HEK293 (cell line): ENCODE data around the gene CD82.

Source experiments
- CTCF ChIA-PET: fragments of 350-600 bp; formaldehyde crosslinking; extraction: SDS; loops from one replicate; lab custom pipeline; 2021; ENCODE audit warnings: antibody characterized with exemption; lab: Yijun Ruan, JAX
- POLR2A ChIA-PET: fragments of 300-600 bp; formaldehyde crosslinking; extraction: SDS; loops from one replicate; lab custom pipeline; 2020; ENCODE audit warnings: antibody characterized with exemption, inconsistent platforms; lab: Yijun Ruan, JAX
- H3K27ac ChIP-seq: fragments of 200-500 bp; sonication (Bioruptor generic); 2 replicates; pipeline ENCODE4 v1.5.1; 2014; ENCODE audit warnings: low read depth, low read length, control low read depth, inconsistent platforms; ENCODE audit errors: extremely low read depth
- H3K36me3 ChIP-seq, 2 experiments: fragments of 200-500 bp in 1 of 2; sonication (Bioruptor generic) in 1 of 2; 1 replicate in 1 of 2; 2 replicates in 1 of 2; pipeline ENCODE4 v1.5.1; 2014 to 2017; ENCODE audit warnings: inconsistent platforms in 2 of 2, low read length in 2 of 2; ENCODE audit not compliant: control insufficient read depth in 2 of 2, insufficient read depth in 1 of 2
- H3K4me1 ChIP-seq: fragments of 200-500 bp; sonication (Bioruptor generic); 2 replicates; pipeline ENCODE4 v1.5.1; 2014; ENCODE audit warnings: mild to moderate bottlenecking, low read length, inconsistent platforms; ENCODE audit not compliant: control insufficient read depth, insufficient read depth
- H3K4me3 ChIP-seq: 2 replicates; pipeline ENCODE4 v1.5.1; 2011; ENCODE audit warnings: low read depth, mild to moderate bottlenecking, control low read depth, low read length, moderate library complexity
- H3K9me3 ChIP-seq: fragments of 200-500 bp; sonication (Bioruptor generic); 2 replicates; pipeline ENCODE4 v1.5.1; 2014; ENCODE audit warnings: low read depth, low read length, inconsistent platforms; ENCODE audit not compliant: control insufficient read depth, insufficient read depth
- KLF1 ChIP-seq: fragments of 450-650 bp; formaldehyde crosslinking; IDR thresholded peaks from 2 replicates; pipeline ENCODE4 v1.5.1; 2016; ENCODE audit warnings: missing biosample characterization, missing genetic modification characterization
- KLF10 ChIP-seq: fragments of 450-650 bp; IDR thresholded peaks from 2 replicates; pipeline ENCODE4 v1.5.1; 2018; ENCODE audit warnings: missing biosample characterization, mild to moderate bottlenecking, missing genetic modification characterization
- KLF16 ChIP-seq: fragments of 450-650 bp; formaldehyde crosslinking; IDR thresholded peaks from 2 replicates; pipeline ENCODE4 v1.5.1; 2017; ENCODE audit warnings: missing biosample characterization, missing genetic modification characterization
- KLF7 ChIP-seq: fragments of 450-650 bp; formaldehyde crosslinking; IDR thresholded peaks from 2 replicates; pipeline ENCODE4 v1.5.1; 2016; ENCODE audit warnings: missing biosample characterization, missing genetic modification characterization, borderline replicate concordance
- MYNN ChIP-seq: fragments of 450-650 bp; formaldehyde crosslinking; IDR thresholded peaks from 2 replicates; pipeline ENCODE4 v1.5.1; 2016; ENCODE audit warnings: missing biosample characterization, missing genetic modification characterization, borderline replicate concordance
- SCRT1 ChIP-seq: fragments of 450-650 bp; formaldehyde crosslinking; IDR thresholded peaks from 2 replicates; pipeline ENCODE4 v1.5.1; 2016; ENCODE audit warnings: missing biosample characterization, missing genetic modification characterization, borderline replicate concordance
- SETDB1 ChIP-seq: IDR thresholded peaks from one replicate; pipeline ENCODE4 v1.6.1; 2017; ENCODE audit warnings: mild to moderate bottlenecking, low read length, moderate library complexity, mixed read lengths; ENCODE audit not compliant: insufficient read length
- SP7 ChIP-seq: fragments of 450-650 bp; formaldehyde crosslinking; IDR thresholded peaks from 2 replicates; pipeline ENCODE4 v1.5.1; 2016; ENCODE audit warnings: missing biosample characterization, missing genetic modification characterization
- ZNF19 ChIP-seq: fragments of 450-650 bp; formaldehyde crosslinking; IDR thresholded peaks from 2 replicates; pipeline ENCODE4; 2016; ENCODE audit warnings: missing biosample characterization, missing genetic modification characterization, low read depth
- ZNF211 ChIP-seq: fragments of 450-650 bp; formaldehyde crosslinking; IDR thresholded peaks from 2 replicates; pipeline ENCODE4 v1.5.1; 2016; ENCODE audit warnings: low read depth, missing biosample characterization, missing genetic modification characterization
- ZNF302 ChIP-seq: fragments of 450-650 bp; formaldehyde crosslinking; IDR thresholded peaks from 2 replicates; pipeline ENCODE4 v1.5.1; 2016; ENCODE audit warnings: missing biosample characterization, missing genetic modification characterization, low read depth
- ZNF514 ChIP-seq: fragments of 450-650 bp; formaldehyde crosslinking; IDR thresholded peaks from 2 replicates; pipeline ENCODE4 v1.5.1; 2016; ENCODE audit warnings: missing biosample characterization, missing genetic modification characterization
- ZNF521 ChIP-seq: fragments of 450-650 bp; formaldehyde crosslinking; IDR thresholded peaks from 2 replicates; pipeline ENCODE4 v1.5.1; 2017; ENCODE audit warnings: missing biosample characterization, mild to moderate bottlenecking, missing genetic modification characterization
- ZNF544 ChIP-seq: fragments of 450-650 bp; formaldehyde crosslinking; IDR thresholded peaks from 2 replicates; pipeline ENCODE4 v1.5.0; 2017; ENCODE audit warnings: missing biosample characterization, missing genetic modification characterization
- ZNF626 ChIP-seq: fragments of 450-650 bp; sonication (Bioruptor Pico); formaldehyde crosslinking; IDR thresholded peaks from 2 replicates; pipeline ENCODE4 v1.5.1; 2018; ENCODE audit warnings: missing biosample characterization, missing genetic modification characterization, inconsistent platforms
- ZNF677 ChIP-seq: fragments of 450-650 bp; IDR thresholded peaks from 2 replicates; pipeline ENCODE4 v1.5.0; 2018; ENCODE audit warnings: missing biosample characterization, mild to moderate bottlenecking, missing genetic modification characterization, moderate library complexity
- ZNF830 ChIP-seq: fragments of 450-650 bp; IDR thresholded peaks from 2 replicates; pipeline ENCODE4 v1.5.0; 2018; ENCODE audit warnings: missing biosample characterization, missing genetic modification characterization, low read depth, mild to moderate bottlenecking, moderate library complexity
- TF ChIP-seq, protein P1 (sequence below): fragments of 450-650 bp; formaldehyde crosslinking; IDR thresholded peaks from 2 replicates; pipeline ENCODE4 v1.5.1; 2016; ENCODE audit warnings: missing biosample characterization, missing genetic modification characterization
- TF ChIP-seq, protein P2 (sequence below): fragments of 450-650 bp; formaldehyde crosslinking; IDR thresholded peaks from 2 replicates; pipeline ENCODE4 v1.5.1; 2016; ENCODE audit warnings: missing biosample characterization, missing genetic modification characterization
- TF ChIP-seq, protein P3 (sequence below): fragments of 450-650 bp; formaldehyde crosslinking; IDR thresholded peaks from 2 replicates; pipeline ENCODE4 v1.5.1; 2016; ENCODE audit warnings: missing biosample characterization, missing genetic modification characterization

CD82 gene

DNA sequence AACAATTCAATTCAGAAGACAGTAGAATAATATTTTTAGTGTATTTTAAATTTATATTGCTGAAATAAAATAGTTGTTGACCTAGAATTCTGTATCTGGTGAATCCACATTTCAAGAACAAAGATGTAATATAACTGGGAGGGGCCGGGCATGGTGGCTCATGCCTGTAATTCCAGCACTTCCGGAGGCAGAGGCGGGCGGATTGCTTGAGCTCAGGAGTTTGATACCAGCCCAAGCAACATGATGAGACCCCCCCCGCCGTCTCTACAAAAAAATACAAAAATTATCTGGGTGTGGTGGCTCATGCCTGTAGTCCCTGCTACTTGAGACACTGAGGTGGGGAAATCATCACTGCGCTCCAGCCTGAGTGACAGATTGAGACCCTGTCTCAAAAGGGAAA, 72.6 kb downstream of the CD82 start:
- TF ChIP-seq ZNF626 (tag by site-specific recombination) (no peak), ZNF521 (tag by site-specific recombination) (no peak), KLF1 (tag by site-specific recombination) (no peak), SP7 (tag by site-specific recombination) (no peak), ZNF677 (tag by site-specific recombination) (no peak), ZNF830 (no peak), ZNF544 (tag by site-specific recombination) (no peak), KLF10 (tag by site-specific recombination) (no peak), KLF7 (tag by site-specific recombination) (no peak), ZNF514 (tag by site-specific recombination) (no peak), ZNF211 (no peak), ZNF19 (tag by site-specific recombination) (no peak), SCRT1 (no peak), MYNN (no peak), KLF16 (tag by site-specific recombination) (no peak)
- TF ChIP-seq, protein P1, sequence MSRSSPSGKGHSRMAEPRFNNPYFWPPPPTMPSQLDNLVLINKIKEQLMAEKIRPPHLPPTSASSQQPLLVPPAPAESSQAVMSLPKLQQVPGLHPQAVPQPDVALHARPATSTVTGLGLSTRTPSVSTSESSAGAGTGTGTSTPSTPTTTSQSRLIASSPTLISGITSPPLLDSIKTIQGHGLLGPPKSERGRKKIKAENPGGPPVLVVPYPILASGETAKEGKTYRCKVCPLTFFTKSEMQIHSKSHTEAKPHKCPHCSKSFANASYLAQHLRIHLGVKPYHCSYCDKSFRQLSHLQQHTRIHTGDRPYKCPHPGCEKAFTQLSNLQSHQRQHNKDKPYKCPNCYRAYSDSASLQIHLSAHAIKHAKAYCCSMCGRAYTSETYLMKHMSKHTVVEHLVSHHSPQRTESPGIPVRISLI (tag by site-specific recombination) = no peak
- TF ChIP-seq, protein P2, sequence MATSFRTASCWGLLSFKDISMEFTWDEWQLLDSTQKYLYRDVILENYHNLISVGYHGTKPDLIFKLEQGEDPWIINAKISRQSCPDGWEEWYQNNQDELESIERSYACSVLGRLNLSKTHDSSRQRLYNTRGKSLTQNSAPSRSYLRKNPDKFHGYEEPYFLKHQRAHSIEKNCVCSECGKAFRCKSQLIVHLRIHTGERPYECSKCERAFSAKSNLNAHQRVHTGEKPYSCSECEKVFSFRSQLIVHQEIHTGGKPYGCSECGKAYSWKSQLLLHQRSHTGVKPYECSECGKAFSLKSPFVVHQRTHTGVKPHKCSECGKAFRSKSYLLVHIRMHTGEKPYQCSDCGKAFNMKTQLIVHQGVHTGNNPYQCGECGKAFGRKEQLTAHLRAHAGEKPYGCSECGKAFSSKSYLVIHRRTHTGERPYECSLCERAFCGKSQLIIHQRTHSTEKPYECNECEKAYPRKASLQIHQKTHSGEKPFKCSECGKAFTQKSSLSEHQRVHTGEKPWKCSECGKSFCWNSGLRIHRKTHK = no peak
- TF ChIP-seq, protein P3, sequence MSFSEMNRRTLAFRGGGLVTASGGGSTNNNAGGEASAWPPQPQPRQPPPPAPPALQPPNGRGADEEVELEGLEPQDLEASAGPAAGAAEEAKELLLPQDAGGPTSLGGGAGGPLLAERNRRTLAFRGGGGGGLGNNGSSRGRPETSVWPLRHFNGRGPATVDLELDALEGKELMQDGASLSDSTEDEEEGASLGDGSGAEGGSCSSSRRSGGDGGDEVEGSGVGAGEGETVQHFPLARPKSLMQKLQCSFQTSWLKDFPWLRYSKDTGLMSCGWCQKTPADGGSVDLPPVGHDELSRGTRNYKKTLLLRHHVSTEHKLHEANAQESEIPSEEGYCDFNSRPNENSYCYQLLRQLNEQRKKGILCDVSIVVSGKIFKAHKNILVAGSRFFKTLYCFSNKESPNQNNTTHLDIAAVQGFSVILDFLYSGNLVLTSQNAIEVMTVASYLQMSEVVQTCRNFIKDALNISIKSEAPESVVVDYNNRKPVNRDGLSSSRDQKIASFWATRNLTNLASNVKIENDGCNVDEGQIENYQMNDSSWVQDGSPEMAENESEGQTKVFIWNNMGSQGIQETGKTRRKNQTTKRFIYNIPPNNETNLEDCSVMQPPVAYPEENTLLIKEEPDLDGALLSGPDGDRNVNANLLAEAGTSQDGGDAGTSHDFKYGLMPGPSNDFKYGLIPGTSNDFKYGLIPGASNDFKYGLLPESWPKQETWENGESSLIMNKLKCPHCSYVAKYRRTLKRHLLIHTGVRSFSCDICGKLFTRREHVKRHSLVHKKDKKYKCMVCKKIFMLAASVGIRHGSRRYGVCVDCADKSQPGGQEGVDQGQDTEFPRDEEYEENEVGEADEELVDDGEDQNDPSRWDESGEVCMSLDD (tag by site-specific recombination) = no peak
- ChIA-PET CTCF (no interaction called here), POLR2A (no interaction called here)
- Histone ChIP-seq H3K36me3 (no peaks in the 10 kb centered on the region), H3K4me3 (no peak overlapping the region), H3K4me1 (no peaks in the 10 kb centered on the region), H3K27ac (no peak overlapping the region), H3K9me3 (no peaks in the 10 kb centered on the region)

DNA sequence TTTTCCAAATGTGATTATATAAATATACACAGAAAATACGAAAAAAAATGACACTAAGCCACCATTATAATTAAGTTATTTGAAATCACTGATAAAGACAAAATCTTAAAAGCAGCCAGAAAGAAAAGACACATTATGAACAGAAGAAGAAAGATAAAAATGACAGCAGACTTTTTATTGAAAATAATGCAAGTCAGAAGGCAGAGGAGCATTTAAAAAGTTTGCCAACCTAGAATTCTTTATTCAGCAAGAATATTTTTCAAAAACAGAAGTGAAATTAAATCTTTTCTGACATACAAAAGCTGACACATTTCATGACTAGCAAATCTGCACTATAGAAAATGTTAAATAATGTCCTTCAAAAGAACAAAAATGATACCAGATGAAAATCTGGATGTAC, 77.8 kb downstream of the CD82 start:
- no peaks in the 10 kb centered on the region for H3K4me1 ChIP-seq
- ChIA-PET CTCF (interaction anchor here (0.7 to 1.1 kb wide), 2 partner anchors 82 to 132 kb away, joined by 3 read pairs; no protein-coding TSS in a partner anchor), POLR2A (no interaction called here)
- no peaks in the 10 kb centered on the region for H3K9me3 ChIP-seq
- TF ChIP-seq SETDB1 (peak; percentile 97), ZNF302 (no peak)
- H3K27ac ChIP-seq = no peak overlapping the region
- H3K36me3 ChIP-seq = no peaks in the 10 kb centered on the region
- H3K4me3 ChIP-seq = no peak overlapping the region
